Left lung (tissue), 10 donors: Measurements from ENCODE around the gene CACNA1D. TPM values are rescaled to one million over a fixed set of nuclear protein-coding genes. Genes with fewer than 3 reads are reported as not detected.
"Not testable (repeated sequence)": the region's sequence is repeated elsewhere in the genome, so short reads cannot be mapped to it uniquely, and the experiment has no call there.

ENCODE experiments used
- ATAC-seq: fragments of 200-7000 bp; cut with Tn5 transposase; one replicate; pipeline ENCODE4 v1.9.1; 2020; ENCODE audit warnings: moderate library complexity
- DNase-seq, 4 donors: peaks; one replicate each; pipeline ENCODE4 v3.0.0-alpha.2; 2013 to 2020
- H3K27ac ChIP-seq, 2 donors: fragments of 200-600 bp; sonication (generic) in 1 of 2; one replicate each; pipeline versions ENCODE4 v1.5.0 to v1.8.0; 2020 to 2021
- H3K27me3 ChIP-seq, 2 donors: fragments of 200-600 bp; sonication (generic) in 1 of 2; one replicate each; pipeline versions ENCODE4 v1.5.0 to v1.8.0; 2020 to 2021
- H3K36me3 ChIP-seq, 2 donors: fragments of 200-600 bp; sonication (generic) in 1 of 2; one replicate each; pipeline versions ENCODE4 v1.5.0 to v1.8.0; 2020 to 2021
- H3K4me1 ChIP-seq, 2 donors: fragments of 200-600 bp; one replicate each; pipeline ENCODE4 v1.8.0; 2021
- H3K4me3 ChIP-seq, 2 donors: fragments of 200-600 bp; sonication (generic) in 1 of 2; one replicate each; pipeline versions ENCODE4 v1.5.0 to v1.8.0; 2020 to 2021; ENCODE audit warnings: mild to moderate bottlenecking in 1 of 2
- H3K9me3 ChIP-seq, 2 donors: fragments of 200-600 bp; sonication (generic) in 1 of 2; one replicate each; pipeline versions ENCODE4 v1.5.0 to v1.8.0; 2020 to 2021
- CTCF ChIP-seq, 2 donors: fragments of 200-600 bp; sonication (generic) in 1 of 2; IDR thresholded peaks; one replicate each; pipeline versions ENCODE4 v1.5.0 to v1.8.0; 2021; ENCODE audit warnings: antibody characterized with exemption in 2 of 2
- intact Hi-C, 2 donors: fragments of 100-400 bp; cut with DNase I; formaldehyde crosslinking; loops; one replicate each; pipeline versions ENCODE4 v1.11.2 to v1.14.2; 2022
- polyA plus RNA-seq, 6 donors: library from polyadenylated mRNA; unstranded; fragments of 120-200 nt; gene quantifications; one replicate each; pipeline ENCODE4 v1.2.1, GENCODE V29; 2013; ENCODE audit not compliant: insufficient read length in 6 of 6
- total RNA-seq, 2 donors: library from RNA; stranded (reverse); fragmentation: NEBNext Ultra II Directional; extraction: Animal tissue kit (Norgen Biotek cat#: 25700); gene quantifications; one replicate each; pipeline ENCODE4 v1.2.1, GENCODE V29; 2021
- donor health status: DM: no; HTN: yes; CAD: no.
- donor health status: DM: no; HTN: no; CAD: no.

CACNA1D gene
- total and polyA plus RNA-seq, 8 donors = 32.6 to 78.2 (median 56.2) TPM

- ATAC-seq (peak; percentile 95), DNase-seq (peak in 1 of 4 donors; percentile 83)
- H3K27ac ChIP-seq = peak overlapping the region; percentile 45 to 67
- no peaks in the 10 kb centered on the region for H3K36me3 ChIP-seq
- no peak for TF ChIP-seq CTCF (IDR thresholded peaks at IDR 0.05)
- peaks cover 3 to 10% of the 10 kb centered on the region in 2 donors for H3K4me1 ChIP-seq
- H3K9me3 ChIP-seq = no peaks in the 10 kb centered on the region
- intact Hi-C loops = no loop called here
- H3K27me3 ChIP-seq = no peaks in the 10 kb centered on the region
- H3K4me3 ChIP-seq = no peak overlapping the region
Measured at GRCh38 chr3:53570709-53571108, 76.3 kb downstream of the CACNA1D start.

- Histone ChIP-seq H3K27me3 (no peaks in the 10 kb centered on the region), H3K9me3 (no peaks in the 10 kb centered on the region), H3K4me1 (peaks cover 3 to 10% of the 10 kb centered on the region in 2 donors), H3K4me3 (no peak overlapping the region), H3K27ac (peak overlapping the region; percentile 45 to 67), H3K36me3 (no peaks in the 10 kb centered on the region)
- ATAC-seq (peak; percentile 86), DNase-seq (peak in 1 of 4 donors; percentile 69)
- intact Hi-C loops = no loop called here
- TF ChIP-seq CTCF (IDR thresholded peaks at IDR 0.05) = no peak
Measured at GRCh38 chr3:53571264-53571663, 76.9 kb downstream of the CACNA1D start.

- H3K27ac ChIP-seq, H3K9me3 ChIP-seq, ATAC-seq, H3K27me3 ChIP-seq, H3K4me3 ChIP-seq, H3K4me1 ChIP-seq, intact Hi-C loops, DNase-seq, H3K36me3 ChIP-seq: not testable (repeated sequence)
Measured at GRCh38 chr3:53572184-53572583, 77.8 kb downstream of the CACNA1D start.

- no peaks in the 10 kb centered on the region for H3K9me3 ChIP-seq
- no peak overlapping the region for H3K27ac ChIP-seq
- no peaks in the 10 kb centered on the region for H3K4me1 ChIP-seq
- ATAC-seq (peak; percentile 47), DNase-seq (peak in 2 of 4 donors; percentile 16 to 33)
- no peak for TF ChIP-seq CTCF (IDR thresholded peaks at IDR 0.05)
- H3K4me3 ChIP-seq = no peak overlapping the region
- no peaks in the 10 kb centered on the region for H3K27me3 ChIP-seq
- intact Hi-C loops = no loop called here
- no peaks in the 10 kb centered on the region for H3K36me3 ChIP-seq
Measured at GRCh38 chr3:53577506-53577905, 83.1 kb downstream of the CACNA1D start.

- ATAC-seq = no peak
- Histone ChIP-seq H3K9me3 (no peaks in the 10 kb centered on the region), H3K27ac (no peak overlapping the region), H3K4me1 (no peaks in the 10 kb centered on the region), H3K27me3 (no peaks in the 10 kb centered on the region), H3K4me3 (no peak overlapping the region), H3K36me3 (no peaks in the 10 kb centered on the region)
- intact Hi-C loops = no loop called here
- DNase-seq = no peak
- TF ChIP-seq CTCF (IDR thresholded peaks at IDR 0.05) = no peak
Measured at GRCh38 chr3:53579636-53580035, 85.2 kb downstream of the CACNA1D start.

- Histone ChIP-seq H3K27ac (no peak overlapping the region), H3K4me1 (no peaks in the 10 kb centered on the region), H3K4me3 (no peak overlapping the region), H3K27me3 (no peaks in the 10 kb centered on the region), H3K9me3 (no peaks in the 10 kb centered on the region), H3K36me3 (no peaks in the 10 kb centered on the region)
- no peak for TF ChIP-seq CTCF (IDR thresholded peaks at IDR 0.05)
- DNase-seq (no peak), ATAC-seq (no peak)
- intact Hi-C loops = no loop called here
Measured at GRCh38 chr3:53581671-53582070, 87.3 kb downstream of the CACNA1D start.
